HUES6 (cell line): ENCODE results near the gene POGK.
A peak's percentile ranks its signal among the peaks of the same experiment; 100 is the strongest.
"Not testable (repeated sequence)": the region's sequence is repeated elsewhere in the genome, so short reads cannot be mapped to it uniquely, and the experiment has no call there.

Source experiments
- H3K27ac ChIP-seq: 2 replicates; pipeline ENCODE4 v1.7.0; 2013; ENCODE audit warnings: low read depth, mild to moderate bottlenecking, low read length, inconsistent platforms
- H3K27me3 ChIP-seq: 2 replicates; pipeline ENCODE4 v1.6.1; 2013; ENCODE audit warnings: low read length; ENCODE audit not compliant: control insufficient read depth, insufficient read depth
- H3K36me3 ChIP-seq: 2 replicates; pipeline ENCODE4 v1.6.1; 2013; ENCODE audit warnings: low read length; ENCODE audit not compliant: control insufficient read depth, insufficient read depth
- H3K4me1 ChIP-seq: 2 replicates; pipeline ENCODE4 v1.6.1; 2013; ENCODE audit warnings: low read length; ENCODE audit not compliant: control insufficient read depth, insufficient read depth
- H3K4me3 ChIP-seq: 2 replicates; pipeline ENCODE4 v1.5.1; 2013; ENCODE audit warnings: low read depth, low read length
- H3K9ac ChIP-seq: one replicate; pipeline ENCODE4 v1.6.1; 2013; ENCODE audit warnings: mild to moderate bottlenecking, low read length
- H3K9me3 ChIP-seq: 2 replicates; pipeline ENCODE4 v1.6.1; 2013; ENCODE audit warnings: low read depth, low read length; ENCODE audit not compliant: control insufficient read depth, insufficient read depth

The POGK gene

GRCh38 chr1:166878173-166878917, 39.1 kb downstream of the POGK start:
- H3K4me1 ChIP-seq, H3K27me3 ChIP-seq, H3K36me3 ChIP-seq, H3K9me3 ChIP-seq, H3K4me3 ChIP-seq, H3K27ac ChIP-seq, H3K9ac ChIP-seq: not testable (repeated sequence)

- Histone ChIP-seq H3K36me3 (no peaks in the 10 kb centered on the region), H3K4me3 (no peak overlapping the region), H3K9me3 (no peaks in the 10 kb centered on the region), H3K27me3 (peaks cover 31% of the 10 kb centered on the region), H3K9ac (no peak overlapping the region), H3K27ac (no peak overlapping the region), H3K4me1 (no peaks in the 10 kb centered on the region)
Observed at GRCh38 chr1:166882893-166883292, 43.6 kb downstream of the POGK start.

- Histone ChIP-seq H3K4me1 (no peaks in the 10 kb centered on the region), H3K27me3 (peaks cover 31% of the 10 kb centered on the region), H3K36me3 (no peaks in the 10 kb centered on the region), H3K27ac (no peak overlapping the region), H3K9me3 (no peaks in the 10 kb centered on the region), H3K9ac (no peak overlapping the region), H3K4me3 (peak overlapping the region; percentile 46)
Observed at GRCh38 chr1:166884040-166884642, 44.9 kb downstream of the POGK start.

- no peaks in the 10 kb centered on the region for H3K4me1 ChIP-seq
- H3K9me3 ChIP-seq = no peaks in the 10 kb centered on the region
- H3K36me3 ChIP-seq = no peaks in the 10 kb centered on the region
- H3K9ac ChIP-seq = no peak overlapping the region
- peaks cover 31% of the 10 kb centered on the region for H3K27me3 ChIP-seq
- H3K27ac ChIP-seq = no peak overlapping the region
- H3K4me3 ChIP-seq = no peak overlapping the region
Observed at GRCh38 chr1:166884971-166885370, 45.7 kb downstream of the POGK start.

- Histone ChIP-seq H3K27ac (no peak overlapping the region), H3K27me3 (peaks cover 19% of the 10 kb centered on the region), H3K9me3 (no peaks in the 10 kb centered on the region), H3K4me1 (no peaks in the 10 kb centered on the region), H3K4me3 (no peak overlapping the region), H3K36me3 (no peaks in the 10 kb centered on the region), H3K9ac (no peak overlapping the region)
Observed at GRCh38 chr1:166888373-166889111, 49.3 kb downstream of the POGK start.

- Histone ChIP-seq H3K36me3 (no peaks in the 10 kb centered on the region), H3K4me1 (no peaks in the 10 kb centered on the region), H3K9me3 (no peaks in the 10 kb centered on the region), H3K9ac (no peak overlapping the region), H3K4me3 (no peak overlapping the region), H3K27me3 (peaks cover 8% of the 10 kb centered on the region), H3K27ac (no peak overlapping the region)
Observed at GRCh38 chr1:166889776-166890175, 50.5 kb downstream of the POGK start.

GRCh38 chr1:166895766-166896165, 56.5 kb downstream of the POGK start:
- no peaks in the 10 kb centered on the region for H3K27me3 ChIP-seq
- no peak overlapping the region for H3K4me3 ChIP-seq
- no peak overlapping the region for H3K27ac ChIP-seq
- H3K36me3 ChIP-seq = no peaks in the 10 kb centered on the region
- peaks cover 15% of the 10 kb centered on the region for H3K9me3 ChIP-seq
- no peaks in the 10 kb centered on the region for H3K4me1 ChIP-seq
- no peak overlapping the region for H3K9ac ChIP-seq

GRCh38 chr1:166899769-166900168, 60.5 kb downstream of the POGK start:
- Histone ChIP-seq H3K4me3 (no peak overlapping the region), H3K27me3 (no peaks in the 10 kb centered on the region), H3K27ac (no peak overlapping the region), H3K36me3 (no peaks in the 10 kb centered on the region), H3K4me1 (no peaks in the 10 kb centered on the region), H3K9me3 (peaks cover 15% of the 10 kb centered on the region), H3K9ac (no peak overlapping the region)

- Histone ChIP-seq H3K27ac (no peak overlapping the region), H3K9me3 (peaks cover 15% of the 10 kb centered on the region), H3K4me1 (no peaks in the 10 kb centered on the region), H3K9ac (no peak overlapping the region), H3K4me3 (no peak overlapping the region), H3K27me3 (no peaks in the 10 kb centered on the region), H3K36me3 (no peaks in the 10 kb centered on the region)
Observed at GRCh38 chr1:166900987-166901386, 61.7 kb downstream of the POGK start.

- Histone ChIP-seq H3K9ac (no peak overlapping the region), H3K4me3 (no peak overlapping the region), H3K4me1 (no peaks in the 10 kb centered on the region), H3K27ac (no peak overlapping the region), H3K27me3 (no peaks in the 10 kb centered on the region), H3K36me3 (no peaks in the 10 kb centered on the region), H3K9me3 (peaks cover 10% of the 10 kb centered on the region)
Observed at GRCh38 chr1:166902279-166902678, 63.0 kb downstream of the POGK start.

- 0 out of 2 replicates have a peak, but pooled peaks cover 2% of the 10 kb centered on the region for H3K9me3 ChIP-seq
- no peak overlapping the region for H3K27ac ChIP-seq
- no peak overlapping the region for H3K9ac ChIP-seq
- no peaks in the 10 kb centered on the region for H3K27me3 ChIP-seq
- no peak overlapping the region for H3K4me3 ChIP-seq
- H3K36me3 ChIP-seq = no peaks in the 10 kb centered on the region
- H3K4me1 ChIP-seq = no peaks in the 10 kb centered on the region
Observed at GRCh38 chr1:166903232-166903631, 64.0 kb downstream of the POGK start.
